Lower lobe of right lung (tissue), 2 donors: ENCODE measurements around the gene QPCT. TPM values are rescaled to one million over a fixed set of nuclear protein-coding genes. Genes with fewer than 3 reads are reported as not detected.
A peak's percentile ranks its signal among the peaks of the same experiment; 100 is the strongest.

Experiments used
- ATAC-seq, 2 donors: fragments of 200-7000 bp; cut with Tn5 transposase; one replicate each; pipeline ENCODE4 v1.9.1; 2020 to 2022; ENCODE audit warnings: mild to moderate bottlenecking in 2 of 2, moderate library complexity in 2 of 2
- DNase-seq: peaks from one replicate; pipeline ENCODE4 v3.0.0-alpha.2; 2020
- H3K27ac ChIP-seq: fragments of 200-600 bp; one replicate; pipeline ENCODE4 v1.8.0; 2022
- H3K27me3 ChIP-seq: fragments of 200-600 bp; one replicate; pipeline ENCODE4 v1.8.0; 2022; ENCODE audit warnings: low read depth
- H3K36me3 ChIP-seq: fragments of 200-600 bp; one replicate; pipeline ENCODE4 v1.8.0; 2022; ENCODE audit warnings: mild to moderate bottlenecking
- H3K4me1 ChIP-seq: fragments of 200-600 bp; one replicate; pipeline ENCODE4 v1.8.0; 2022
- H3K4me3 ChIP-seq: fragments of 200-600 bp; one replicate; pipeline ENCODE4 v1.8.0; 2022; ENCODE audit warnings: mild to moderate bottlenecking
- H3K9me3 ChIP-seq: fragments of 200-600 bp; one replicate; pipeline ENCODE4 v1.8.0; 2022
- intact Hi-C: fragments of 100-400 bp; cut with DNase I; formaldehyde crosslinking; loops from one replicate; pipeline ENCODE4 v1.11.0; 2022
- total RNA-seq: library from RNA; stranded (reverse); fragmentation: NEBNext Ultra II Directional; extraction: Animal tissue kit (Norgen Biotek cat#: 25700); gene quantifications from one replicate; pipeline ENCODE4 v1.2.1, GENCODE V29; 2021
- TF ChIP-seq, protein P1 (sequence below): fragments of 200-600 bp; IDR thresholded peaks from one replicate; pipeline ENCODE4 v1.8.0; 2022; ENCODE audit warnings: antibody characterized with exemption, mild to moderate bottlenecking
- donor health status: DM: no; HTN: yes; CAD: no; lungs with severe emphysema.

The QPCT gene
- total RNA-seq, 1 donor from 2014 or later = 8.6 TPM

- ATAC-seq (no peak), DNase-seq (no peak)
- Histone ChIP-seq H3K27me3 (no peaks in the 10 kb centered on the region), H3K4me3 (no peak overlapping the region), H3K4me1 (peaks cover 21% of the 10 kb centered on the region), H3K36me3 (no peaks in the 10 kb centered on the region), H3K27ac (no peak overlapping the region), H3K9me3 (no peaks in the 10 kb centered on the region)
- TF ChIP-seq, protein P1, sequence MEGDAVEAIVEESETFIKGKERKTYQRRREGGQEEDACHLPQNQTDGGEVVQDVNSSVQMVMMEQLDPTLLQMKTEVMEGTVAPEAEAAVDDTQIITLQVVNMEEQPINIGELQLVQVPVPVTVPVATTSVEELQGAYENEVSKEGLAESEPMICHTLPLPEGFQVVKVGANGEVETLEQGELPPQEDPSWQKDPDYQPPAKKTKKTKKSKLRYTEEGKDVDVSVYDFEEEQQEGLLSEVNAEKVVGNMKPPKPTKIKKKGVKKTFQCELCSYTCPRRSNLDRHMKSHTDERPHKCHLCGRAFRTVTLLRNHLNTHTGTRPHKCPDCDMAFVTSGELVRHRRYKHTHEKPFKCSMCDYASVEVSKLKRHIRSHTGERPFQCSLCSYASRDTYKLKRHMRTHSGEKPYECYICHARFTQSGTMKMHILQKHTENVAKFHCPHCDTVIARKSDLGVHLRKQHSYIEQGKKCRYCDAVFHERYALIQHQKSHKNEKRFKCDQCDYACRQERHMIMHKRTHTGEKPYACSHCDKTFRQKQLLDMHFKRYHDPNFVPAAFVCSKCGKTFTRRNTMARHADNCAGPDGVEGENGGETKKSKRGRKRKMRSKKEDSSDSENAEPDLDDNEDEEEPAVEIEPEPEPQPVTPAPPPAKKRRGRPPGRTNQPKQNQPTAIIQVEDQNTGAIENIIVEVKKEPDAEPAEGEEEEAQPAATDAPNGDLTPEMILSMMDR = no peak
- intact Hi-C loops = no loop called here
These were observed 47.3 kb downstream of the QPCT start for GRCh38 chr2:37391711-37392110.

DNA sequence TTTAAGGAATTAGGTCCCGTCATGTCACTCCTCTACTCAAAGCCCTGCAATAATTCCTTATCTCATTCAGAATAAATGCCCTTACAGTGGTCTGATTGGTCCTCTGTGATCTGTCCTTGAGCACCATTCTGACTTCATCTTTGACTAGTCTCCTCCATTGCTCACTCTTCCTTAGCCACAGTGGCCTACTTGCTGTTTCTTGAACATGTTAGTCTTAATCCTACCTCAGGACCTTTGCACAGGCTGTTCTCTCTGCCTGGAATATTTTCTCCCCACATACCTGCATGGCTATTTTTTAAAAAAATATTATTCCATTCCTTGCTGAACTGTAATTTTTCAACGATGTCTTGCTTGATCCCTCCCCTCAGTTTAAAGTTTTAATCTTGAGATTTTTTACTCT lies 48.0 kb downstream of the QPCT start:
- no peak for DNase-seq
- TF ChIP-seq, protein P1 = no peak
- H3K4me3 ChIP-seq = no peak overlapping the region
- ATAC-seq = no peak
- peaks cover 21% of the 10 kb centered on the region for H3K4me1 ChIP-seq
- no peaks in the 10 kb centered on the region for H3K27me3 ChIP-seq
- H3K27ac ChIP-seq = no peak overlapping the region
- H3K9me3 ChIP-seq = no peaks in the 10 kb centered on the region
- no peaks in the 10 kb centered on the region for H3K36me3 ChIP-seq
- intact Hi-C loops = no loop called here

GRCh38 chr2:37394263-37394662 lies 49.8 kb downstream of the QPCT start:
- no peaks in the 10 kb centered on the region for H3K36me3 ChIP-seq
- ATAC-seq (peak; percentile 57 to 68), DNase-seq (no peak)
- H3K4me1 ChIP-seq = peaks cover 21% of the 10 kb centered on the region
- H3K4me3 ChIP-seq = no peak overlapping the region
- H3K27ac ChIP-seq = no peak overlapping the region
- intact Hi-C loops = no loop called here
- TF ChIP-seq, protein P1 = no peak
- no peaks in the 10 kb centered on the region for H3K9me3 ChIP-seq
- H3K27me3 ChIP-seq = no peaks in the 10 kb centered on the region

- Histone ChIP-seq H3K27me3 (no peaks in the 10 kb centered on the region), H3K4me3 (no peak overlapping the region), H3K4me1 (peaks cover 14% of the 10 kb centered on the region), H3K27ac (no peak overlapping the region), H3K36me3 (no peaks in the 10 kb centered on the region), H3K9me3 (no peaks in the 10 kb centered on the region)
- ATAC-seq (no peak), DNase-seq (no peak)
- intact Hi-C loops = no loop called here
- TF ChIP-seq, protein P1 = no peak
These were observed 50.5 kb downstream of the QPCT start for GRCh38 chr2:37394796-37395555.

DNA sequence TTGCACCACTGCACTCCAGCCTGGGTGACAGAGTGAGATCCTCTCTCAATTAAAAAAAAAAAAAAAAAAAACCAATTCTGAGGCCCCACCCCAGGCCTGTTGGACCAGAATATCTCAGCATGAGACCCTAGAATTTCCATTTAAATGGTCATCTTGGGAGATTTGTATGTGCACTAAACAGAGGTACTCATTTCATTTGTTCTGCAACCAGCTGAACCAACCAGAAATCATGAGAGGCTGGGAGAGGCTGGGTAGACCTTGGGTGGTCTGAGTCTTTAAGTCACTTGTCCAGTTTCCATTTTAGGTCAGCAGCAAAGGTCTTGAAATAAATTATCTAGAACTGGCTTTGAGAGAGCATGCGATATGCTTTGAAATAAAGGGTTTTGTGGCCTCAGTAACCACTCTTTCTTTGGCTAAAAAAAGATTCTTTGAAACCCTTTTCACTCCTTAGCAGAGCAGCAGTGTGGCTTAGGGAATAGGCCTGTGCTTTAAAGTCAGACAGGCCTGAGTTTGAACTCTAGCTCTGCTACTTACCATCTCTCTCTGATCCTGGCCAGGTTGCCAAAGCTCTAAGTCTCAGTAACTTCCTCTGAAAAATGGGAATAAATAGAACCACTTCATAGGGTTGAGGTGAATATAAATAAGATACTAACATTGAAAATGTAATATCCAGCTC lies 52.6 kb downstream of the QPCT start:
- no peak overlapping the region for H3K4me3 ChIP-seq
- DNase-seq = no peak
- TF ChIP-seq, protein P1 = no peak
- H3K36me3 ChIP-seq = no peaks in the 10 kb centered on the region
- intact Hi-C loops = no loop called here
- no peak for ATAC-seq
- no peak overlapping the region for H3K27ac ChIP-seq
- H3K27me3 ChIP-seq = no peaks in the 10 kb centered on the region
- no peaks in the 10 kb centered on the region for H3K9me3 ChIP-seq
- H3K4me1 ChIP-seq = no peaks in the 10 kb centered on the region
